Right ventricle myocardium superior (tissue), 1 donor: Measurements from ENCODE around the gene TMEM63C. TPM values are rescaled to one million over a fixed set of nuclear protein-coding genes. Genes with fewer than 3 reads are reported as not detected.

Experiments used
- ATAC-seq: fragments of 200-7000 bp; cut with Tn5 transposase; one replicate; pipeline ENCODE4 v1.9.1; 2020; ENCODE audit warnings: mild to moderate bottlenecking; ENCODE audit not compliant: poor library complexity
- DNase-seq: peaks from one replicate; pipeline ENCODE4 v3.0.0-alpha.2; 2020
- intact Hi-C: fragments of 100-400 bp; cut with DNase I; formaldehyde crosslinking; loops from one replicate; pipeline ENCODE4 v1.11.2; 2022
- long read RNA-seq: library from polyadenylated mRNA; unstranded; transcript quantifications from one replicate; pipeline ENCODE4 v2.0.0, GENCODE V29; 2021
- total RNA-seq: library from RNA; stranded (reverse); fragmentation: NEBNext Ultra II Directional; extraction: Animal tissue kit (Norgen Biotek cat#: 25700); gene quantifications from one replicate; pipeline ENCODE4 v1.2.1, GENCODE V29; 2021
- donor health status: DM: no; HTN: yes; CAD: no; lungs with severe emphysema.

The TMEM63C gene, protein sequence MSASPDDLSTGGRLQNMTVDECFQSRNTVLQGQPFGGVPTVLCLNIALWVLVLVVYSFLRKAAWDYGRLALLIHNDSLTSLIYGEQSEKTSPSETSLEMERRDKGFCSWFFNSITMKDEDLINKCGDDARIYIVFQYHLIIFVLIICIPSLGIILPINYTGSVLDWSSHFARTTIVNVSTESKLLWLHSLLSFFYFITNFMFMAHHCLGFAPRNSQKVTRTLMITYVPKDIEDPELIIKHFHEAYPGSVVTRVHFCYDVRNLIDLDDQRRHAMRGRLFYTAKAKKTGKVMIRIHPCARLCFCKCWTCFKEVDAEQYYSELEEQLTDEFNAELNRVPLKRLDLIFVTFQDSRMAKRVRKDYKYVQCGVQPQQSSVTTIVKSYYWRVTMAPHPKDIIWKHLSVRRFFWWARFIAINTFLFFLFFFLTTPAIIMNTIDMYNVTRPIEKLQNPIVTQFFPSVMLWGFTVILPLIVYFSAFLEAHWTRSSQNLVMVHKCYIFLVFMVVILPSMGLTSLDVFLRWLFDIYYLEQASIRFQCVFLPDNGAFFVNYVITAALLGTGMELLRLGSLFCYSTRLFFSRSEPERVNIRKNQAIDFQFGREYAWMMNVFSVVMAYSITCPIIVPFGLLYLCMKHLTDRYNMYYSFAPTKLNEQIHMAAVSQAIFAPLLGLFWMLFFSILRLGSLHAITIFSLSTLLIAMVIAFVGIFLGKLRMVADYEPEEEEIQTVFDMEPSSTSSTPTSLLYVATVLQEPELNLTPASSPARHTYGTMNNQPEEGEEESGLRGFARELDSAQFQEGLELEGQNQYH
- total RNA-seq = 2.9 TPM
- long read RNA-seq, partial matches to known transcripts = 3 of 4 reads
- long read RNA-seq, other reads (novel, unspliced or antisense) = 1 of 4 reads

DNA sequence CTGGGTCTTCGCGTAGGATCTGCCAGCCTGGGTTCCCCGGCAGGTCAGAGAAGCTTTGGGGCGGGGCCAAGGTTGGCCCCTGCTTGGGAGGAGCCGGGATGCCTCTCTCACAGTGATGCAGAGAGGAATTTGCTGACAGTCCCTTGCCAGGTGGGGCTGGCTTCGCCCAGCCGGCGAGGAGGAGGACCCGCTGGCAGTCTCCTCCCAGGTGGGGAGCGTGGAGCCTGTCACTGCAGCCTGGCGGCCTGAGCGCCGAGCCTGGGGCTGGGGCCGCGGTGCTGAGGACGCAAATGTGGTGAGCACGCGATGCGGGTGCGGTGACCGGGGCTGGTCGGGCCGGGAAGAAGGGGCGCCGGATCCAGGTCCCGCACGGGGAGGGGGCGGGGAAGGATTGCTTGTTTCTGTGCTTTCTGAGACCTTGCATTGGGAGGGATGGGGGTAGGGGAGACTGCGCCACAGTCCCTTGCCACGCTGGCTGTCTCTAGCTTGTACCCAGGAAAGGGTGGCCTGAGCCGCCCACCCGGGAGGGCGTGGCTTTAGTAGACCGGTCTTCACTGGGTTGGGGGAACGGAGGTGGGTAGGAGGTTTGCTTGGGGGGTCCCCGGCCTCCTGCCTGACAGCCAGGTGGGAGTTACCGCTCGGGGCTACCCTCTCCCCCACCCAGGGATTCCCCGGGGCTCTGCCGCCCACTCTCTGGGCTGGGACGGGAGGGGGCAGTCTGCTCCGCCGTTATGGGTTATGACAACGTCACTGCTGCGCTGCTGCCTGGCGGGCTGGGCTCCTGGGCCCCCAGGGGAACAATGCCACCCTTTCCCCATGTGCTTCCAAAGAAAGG lies at the start of gene TMEM63C:
TMEM63C (plus strand) TSS at position 196 of the 835 bp plus-strand sequence. CDS start 37,016 bp downstream, outside the sequence.
- intact Hi-C loops = no loop called here
- ATAC-seq (peak; percentile 43), DNase-seq (no peak)

DNA sequence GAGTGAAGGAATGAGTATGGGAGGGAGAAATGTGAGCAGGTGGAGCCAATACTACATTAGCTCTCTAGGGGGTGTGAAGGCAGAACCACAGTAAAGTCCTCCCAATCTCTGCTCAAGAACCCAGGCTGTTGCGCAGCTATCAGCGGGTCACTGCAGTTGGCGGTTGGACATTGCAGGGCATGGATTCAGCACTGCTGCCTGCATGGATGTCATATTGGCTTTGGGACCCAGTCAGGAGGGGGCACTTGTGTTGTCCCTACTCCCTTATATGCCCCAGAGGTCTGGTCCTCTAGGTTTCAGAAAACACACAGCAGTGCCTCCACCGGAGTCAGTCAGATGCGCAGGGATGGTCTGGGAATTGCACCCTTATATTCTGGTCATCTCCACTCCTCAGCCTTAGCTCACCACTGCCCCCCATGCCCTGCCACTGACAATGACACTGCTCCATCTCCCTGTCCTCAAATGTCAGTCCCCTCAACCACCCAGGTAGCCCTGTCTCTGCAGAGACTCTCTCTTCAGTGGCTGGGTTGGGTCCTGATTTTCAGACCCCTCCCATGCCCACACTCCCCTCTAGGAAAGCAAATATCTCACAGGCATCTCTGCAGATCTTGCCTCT lies 49.6 kb upstream of the TMEM63C start:
- no peak for DNase-seq
- ATAC-seq = no peak
- intact Hi-C loops = no loop called here

DNA sequence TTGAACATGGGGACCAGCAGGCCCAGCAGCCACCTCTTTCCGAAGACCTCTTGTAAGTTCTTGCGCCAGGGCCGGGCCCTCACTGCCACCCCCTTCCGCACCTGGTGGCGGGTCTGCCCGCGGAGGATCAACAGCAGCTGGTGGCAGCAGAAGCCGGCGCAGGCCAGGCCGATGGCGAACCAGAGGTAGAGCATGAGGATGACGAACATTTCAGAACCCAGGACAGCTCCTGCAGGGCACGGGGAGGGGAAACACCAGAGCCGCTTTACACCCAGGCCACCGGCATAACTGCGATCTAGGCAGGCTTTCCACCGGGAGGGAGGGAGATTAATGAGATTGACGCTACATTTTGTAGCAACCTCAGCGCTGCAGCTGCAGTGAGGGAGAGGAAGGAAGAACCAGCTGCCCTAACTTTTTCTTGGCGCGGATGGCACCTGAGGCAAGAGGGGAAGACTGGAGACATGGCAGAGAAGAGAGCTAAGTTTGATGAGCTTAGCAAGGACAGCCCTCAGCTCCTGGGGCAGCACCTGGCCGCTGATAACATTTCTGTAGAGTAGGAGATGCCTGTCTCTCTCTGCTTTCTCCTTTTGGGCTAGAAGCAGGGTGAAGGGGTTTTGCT lies 47.8 kb upstream of the TMEM63C start:
- peak; percentile 82 for ATAC-seq
- DNase-seq = peak; percentile 54
- intact Hi-C loops = no loop called here

DNA sequence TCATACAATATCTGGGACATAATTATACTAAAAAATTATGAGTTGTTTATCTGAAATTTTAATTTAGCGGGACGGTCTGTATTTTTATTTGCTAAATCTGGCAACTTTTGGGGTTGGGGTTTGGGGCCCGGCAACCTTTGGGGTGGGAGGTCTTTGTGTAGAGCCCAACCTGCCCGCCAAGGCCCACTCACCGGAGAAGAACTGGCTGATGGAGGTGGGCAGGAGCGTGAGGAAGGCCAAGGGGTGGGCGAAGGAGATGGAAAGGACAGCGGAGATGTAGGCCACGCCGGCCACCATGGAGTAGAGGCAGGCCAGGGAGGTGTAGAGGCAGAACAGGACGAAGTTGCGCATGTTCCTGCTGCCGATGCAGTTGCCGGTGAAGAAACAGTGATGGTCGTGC lies 42.6 kb upstream of the TMEM63C start:
- DNase-seq (no peak), ATAC-seq (no peak)
- intact Hi-C loops = no loop called here

DNA sequence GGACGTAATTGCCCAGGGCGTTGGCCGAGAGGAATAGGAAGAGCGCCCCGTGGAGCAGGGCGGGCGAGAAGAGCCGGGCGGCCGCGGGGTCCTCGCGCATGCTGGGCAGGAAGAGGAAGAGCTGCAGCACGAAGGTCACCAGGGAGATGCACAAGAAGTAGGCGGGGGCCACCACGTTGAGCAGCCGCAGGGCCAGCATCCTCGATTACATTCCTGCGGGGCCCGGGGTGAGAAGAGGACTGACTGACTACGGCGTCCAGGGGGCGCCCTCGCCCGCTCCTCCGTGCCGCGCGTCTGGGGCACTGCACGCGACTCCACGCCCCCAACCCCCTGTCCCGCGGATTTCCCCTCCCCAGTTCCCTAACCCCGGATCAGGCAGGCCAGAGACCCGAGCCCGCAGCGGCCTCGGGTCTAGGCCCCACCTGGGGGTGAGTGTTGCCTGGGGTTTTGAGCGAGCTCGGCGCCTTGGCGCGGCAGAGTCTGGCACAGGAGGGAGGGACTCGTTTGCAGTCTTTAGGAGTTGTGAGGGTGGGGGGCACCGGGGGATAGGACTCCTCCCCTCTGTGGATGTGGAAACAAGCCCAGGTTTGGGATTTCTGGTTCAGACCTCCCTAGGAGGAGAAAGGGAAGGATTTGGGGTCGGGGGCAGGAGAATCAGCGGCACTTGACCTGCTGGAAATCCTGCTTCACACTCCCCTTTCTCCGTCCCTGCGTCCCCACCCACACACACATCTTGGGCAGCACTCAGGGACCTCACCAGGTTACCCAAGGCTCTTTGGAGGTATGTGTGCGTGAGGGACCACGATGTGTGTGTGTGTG lies 41.8 kb upstream of the TMEM63C start:
- intact Hi-C loops = no loop called here
- DNase-seq (no peak), ATAC-seq (no peak)

DNA sequence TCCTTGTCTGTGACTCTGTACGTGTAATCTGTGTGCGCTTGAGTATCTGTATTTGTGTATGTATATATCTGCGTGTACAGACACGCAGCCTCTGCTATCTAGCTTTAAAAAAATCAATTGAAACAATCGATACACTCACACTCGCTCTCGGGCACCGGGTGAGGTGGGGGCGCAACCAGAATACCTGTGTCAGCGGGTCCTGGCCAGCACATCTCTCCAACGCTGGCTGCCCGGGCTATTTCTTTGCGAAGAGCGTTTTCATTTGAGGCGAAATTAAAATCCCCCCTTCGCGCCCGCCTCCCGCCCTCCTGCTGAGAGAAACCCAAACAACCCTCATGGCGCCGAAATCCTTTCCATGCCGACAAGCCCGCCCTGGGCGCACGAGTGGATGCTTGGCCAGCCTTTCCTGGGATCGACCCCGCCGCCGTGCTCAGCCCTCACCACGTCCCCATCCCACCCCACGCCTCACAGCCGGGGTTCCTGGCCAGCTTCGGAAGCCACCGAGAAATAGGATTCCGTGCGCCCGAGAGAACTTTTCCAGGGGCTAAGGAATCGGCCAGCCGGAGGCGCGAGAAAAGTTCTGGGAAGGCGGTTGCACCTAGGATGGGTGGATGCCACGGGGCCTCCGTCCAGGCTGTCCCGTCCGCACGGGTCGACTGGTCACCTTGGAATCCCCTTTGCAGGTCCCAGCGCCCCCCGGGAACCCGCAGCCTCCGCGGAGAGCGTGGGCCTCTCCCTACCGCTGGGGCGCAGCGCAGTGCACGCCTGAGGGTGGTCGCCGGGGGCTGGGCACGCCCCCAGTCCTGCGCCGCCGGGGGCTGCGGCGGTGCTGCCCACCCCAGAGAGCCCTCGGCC lies 41.0 kb upstream of the TMEM63C start:
- intact Hi-C loops = no loop called here

DNA sequence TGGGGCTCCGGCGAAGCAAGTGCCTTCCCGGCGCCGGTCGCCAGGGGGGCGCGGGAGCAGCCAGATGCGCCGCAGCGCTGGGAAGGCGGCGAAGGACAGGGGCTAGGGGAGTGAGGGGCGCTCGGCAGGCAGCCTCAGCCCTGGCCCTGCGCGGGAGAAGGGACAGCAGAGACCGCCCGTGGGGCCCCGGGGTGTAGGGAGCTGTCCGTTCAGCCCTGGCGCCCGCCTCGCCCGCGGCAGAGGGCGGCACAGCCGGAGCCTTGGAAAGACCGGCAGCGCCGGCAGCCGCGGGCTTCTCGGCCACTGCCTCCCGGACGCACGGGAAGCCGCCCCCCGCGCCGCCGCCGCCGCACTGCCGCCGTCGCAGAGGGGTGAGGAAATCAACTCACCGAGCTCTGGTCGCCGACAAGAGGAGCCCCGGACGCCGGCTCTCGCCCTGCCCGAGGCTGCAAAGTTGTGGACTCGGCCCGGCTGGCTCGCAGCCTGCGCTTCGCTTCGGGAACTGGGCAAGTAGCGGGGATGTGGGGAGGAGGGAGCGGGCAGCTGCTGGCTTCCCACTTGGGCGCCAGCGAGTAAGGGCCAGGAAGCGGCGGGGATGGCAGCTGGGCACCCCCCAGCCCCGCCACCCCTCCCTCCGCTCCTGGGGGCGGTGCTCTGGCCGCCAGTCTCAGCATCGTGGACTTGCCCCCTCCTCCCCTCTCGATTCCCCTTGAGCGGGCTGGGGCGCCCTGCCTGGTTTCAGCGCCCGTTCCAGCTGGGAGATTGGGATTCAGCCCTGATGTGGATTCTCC lies 40.2 kb upstream of the TMEM63C start, which contains the start of gene ZDHHC22:
ZDHHC22 (minus strand) TSS at position 578 of the 791 bp plus-strand sequence. CDS start 2,053 bp downstream, outside the sequence.
- intact Hi-C loops = no loop called here
- DNase-seq (no peak), ATAC-seq (peak; percentile 67)

More for the DNA sequence above, 41.0 kb upstream of the TMEM63C start:
- no peak for DNase-seq
- no peak for ATAC-seq

DNA sequence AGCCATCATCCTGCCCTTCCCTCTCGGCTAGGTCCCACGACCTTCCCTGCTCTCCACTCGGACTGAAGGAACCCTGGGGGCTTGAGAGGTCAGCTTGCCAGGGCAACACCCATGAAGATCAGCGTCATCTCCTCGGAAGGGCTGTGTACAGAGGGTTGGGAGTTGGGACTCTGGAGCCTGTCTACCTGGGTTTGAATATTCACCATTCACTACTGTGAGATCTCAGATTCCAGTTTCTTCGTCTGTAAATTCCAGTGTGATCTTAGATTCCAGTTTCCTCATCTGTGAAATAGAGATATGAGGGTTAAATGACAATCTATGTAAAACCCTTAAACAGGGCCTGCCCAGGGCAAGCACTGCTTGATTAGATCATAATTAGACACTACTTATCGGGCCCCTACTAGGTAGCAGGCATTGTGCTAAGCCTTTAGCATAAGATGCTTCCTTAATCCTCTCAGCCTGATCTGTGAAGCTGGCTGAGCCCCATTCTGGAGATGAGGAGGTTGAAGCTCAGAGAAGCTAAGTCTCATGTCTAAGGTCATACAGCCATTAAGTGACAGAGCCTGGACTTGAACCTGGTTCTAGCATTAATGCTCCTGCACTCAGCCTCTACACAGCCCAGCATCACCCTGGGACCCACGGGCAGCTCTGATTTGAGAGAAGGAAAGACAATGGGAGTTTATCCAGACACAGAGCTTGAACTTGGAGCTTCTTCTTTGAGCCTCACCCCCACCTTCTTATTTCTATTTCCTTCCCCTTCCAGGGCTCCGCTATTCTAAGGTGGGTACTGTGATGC lies 39.4 kb upstream of the TMEM63C start:
- no peak for DNase-seq
- no peak for ATAC-seq
- intact Hi-C loops = no loop called here

DNA sequence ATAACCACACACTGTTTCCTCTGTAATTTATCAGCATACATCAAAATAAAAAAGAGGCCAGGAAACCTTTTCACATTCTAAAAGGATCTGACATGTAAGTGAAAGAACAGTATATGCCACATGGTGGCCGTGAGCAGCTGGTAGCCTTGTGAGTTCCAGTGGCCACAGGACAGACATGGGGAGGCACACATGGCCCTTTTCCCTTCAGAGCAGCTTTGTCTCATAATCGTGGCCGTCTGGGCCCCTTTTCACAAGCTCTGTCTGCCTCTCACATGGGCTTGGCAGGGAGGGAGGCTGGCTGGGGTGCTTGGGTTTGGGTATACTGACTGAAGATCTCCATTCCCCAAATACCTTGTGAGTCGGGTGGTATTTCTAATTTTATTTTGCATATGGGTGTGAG lies 38.5 kb upstream of the TMEM63C start:
- DNase-seq (no peak), ATAC-seq (no peak)
- intact Hi-C loops = no loop called here

DNA sequence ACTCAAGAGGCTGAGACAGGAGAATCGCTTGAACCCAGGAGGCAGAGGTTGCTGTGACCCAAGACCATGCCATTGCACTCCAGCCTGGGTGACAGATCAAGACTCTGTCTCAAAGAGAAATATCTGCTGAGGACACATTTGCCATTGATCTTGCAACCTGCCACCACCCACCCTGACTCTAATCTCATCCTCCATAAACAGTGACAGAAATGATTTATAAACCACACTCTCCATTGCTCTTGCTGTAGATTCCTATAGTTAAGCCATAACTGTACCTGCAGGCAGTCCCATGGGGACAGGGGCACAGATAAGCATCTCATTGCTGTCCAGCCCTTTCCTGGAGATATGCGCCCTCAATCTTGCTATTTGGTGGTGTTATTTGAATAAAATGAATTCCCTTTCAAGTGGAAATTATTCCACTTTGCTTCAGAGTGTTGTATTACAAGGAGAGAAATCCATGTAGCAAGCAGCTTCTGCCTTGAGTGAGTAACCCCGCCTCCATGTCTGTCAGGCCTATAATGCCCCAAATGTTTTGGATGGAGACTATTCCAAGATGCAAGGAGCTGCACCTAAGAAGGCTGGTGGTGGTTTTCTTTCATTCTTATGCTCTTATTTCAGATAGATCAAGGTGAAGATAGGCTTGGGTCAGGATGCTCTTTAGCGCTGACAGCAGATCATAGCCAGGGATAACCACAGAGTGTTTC lies 37.0 kb upstream of the TMEM63C start:
- intact Hi-C loops = no loop called here

DNA sequence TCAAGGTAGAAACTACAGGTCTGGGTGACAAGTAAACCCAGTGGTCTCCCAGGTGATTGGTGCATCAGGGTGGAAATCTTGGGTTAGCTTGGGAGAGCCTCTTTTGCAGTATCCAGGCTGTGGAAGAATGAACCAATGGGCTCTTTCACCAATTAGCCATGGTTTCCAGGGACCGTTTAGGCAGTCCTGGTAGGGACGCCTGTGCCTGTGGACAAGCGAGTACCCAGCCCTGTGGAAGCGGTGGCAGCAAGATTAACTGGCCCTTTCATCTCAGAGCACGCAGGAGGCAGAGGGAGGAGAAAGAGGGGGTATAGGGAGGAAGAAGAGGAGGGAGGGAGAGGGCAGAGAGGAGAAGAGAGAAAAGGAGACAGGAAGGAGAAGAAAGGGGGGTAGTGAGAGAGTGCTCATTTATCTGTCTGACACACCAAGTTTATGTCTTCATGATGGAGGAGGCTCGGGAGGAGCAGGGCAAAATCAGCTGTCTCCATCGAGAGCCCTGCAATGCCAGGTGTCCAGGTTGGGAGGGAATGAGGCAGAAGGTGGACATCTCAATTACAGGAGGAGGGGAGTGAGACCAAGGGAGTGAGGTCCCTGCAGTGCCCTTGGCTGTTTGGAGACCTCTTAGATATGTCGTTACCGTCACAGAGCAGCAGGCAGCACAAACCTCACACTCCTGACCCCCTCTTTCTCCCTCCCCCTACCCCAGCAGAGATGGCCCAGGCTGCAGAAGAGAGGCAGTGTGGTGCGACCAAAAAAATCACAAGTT lies 35.4 kb upstream of the TMEM63C start:
- no peak for ATAC-seq
- intact Hi-C loops = no loop called here
- DNase-seq = no peak

More for the DNA sequence above, 37.0 kb upstream of the TMEM63C start:
- DNase-seq (no peak), ATAC-seq (no peak)

DNA sequence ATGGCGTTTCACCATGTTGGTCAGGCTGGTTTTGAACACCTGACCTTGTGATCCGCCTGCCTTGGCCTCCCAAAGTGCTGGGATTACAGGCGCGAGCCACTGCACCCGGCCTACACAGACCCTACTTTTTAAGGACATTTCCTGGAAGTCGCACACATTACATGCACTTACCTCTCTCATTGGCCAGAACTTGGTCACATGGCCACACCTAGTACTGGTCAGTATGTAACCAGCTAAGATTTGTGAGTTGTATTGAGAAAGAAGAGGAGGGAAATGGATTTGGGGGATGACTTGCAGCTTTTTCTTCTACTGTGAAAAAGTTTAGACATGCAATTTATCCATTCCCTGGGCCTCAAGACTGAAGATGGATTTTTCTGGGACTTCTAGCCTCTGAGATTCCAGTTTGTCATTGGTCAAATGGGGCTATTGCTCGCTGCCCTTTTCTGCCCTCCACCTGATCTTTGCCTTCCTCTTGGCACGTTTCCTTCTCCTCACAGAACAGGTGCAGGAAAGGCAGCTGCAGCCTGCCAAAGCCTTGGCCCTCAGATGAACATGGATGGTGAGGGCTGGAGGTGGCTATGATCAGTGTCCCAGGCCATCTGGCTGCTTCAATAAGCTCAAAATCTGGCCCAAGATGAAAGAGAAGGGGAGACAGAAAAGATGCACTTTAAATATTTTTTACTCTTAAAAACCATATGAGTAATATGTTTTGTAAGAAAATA lies 32.9 kb upstream of the TMEM63C start:
- no peak for DNase-seq
- no peak for ATAC-seq
- intact Hi-C loops = no loop called here

DNA sequence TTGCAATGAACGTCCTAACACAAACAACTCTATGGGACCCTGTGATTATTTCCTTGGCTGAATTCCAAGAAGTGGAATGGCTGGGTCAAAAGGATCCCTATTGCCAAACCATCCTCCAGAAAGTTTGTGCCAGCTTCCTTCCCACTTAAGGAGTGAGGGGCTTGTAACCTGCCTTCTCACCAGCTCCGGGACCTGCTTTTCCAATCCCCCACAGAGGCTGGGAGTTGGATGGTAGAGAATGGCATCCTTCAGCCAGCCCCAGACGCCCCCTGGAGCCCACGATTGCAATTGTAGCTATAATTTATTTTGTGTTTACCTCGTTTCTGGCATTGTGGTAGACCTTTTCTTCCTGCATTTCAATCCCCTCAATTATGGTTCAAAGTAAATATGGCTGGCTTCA lies 30.4 kb upstream of the TMEM63C start:
- ATAC-seq (no peak), DNase-seq (no peak)
- intact Hi-C loops = no loop called here
